Measurements from ENCODE around the gene DEPDC5. TPM values are rescaled to one million over a fixed set of nuclear protein-coding genes. Genes with fewer than 3 reads are reported as not detected.

DEPDC5 gene
- total RNA-seq, 4 donors from 2014 or later: 26.6 to 94.1 (median 38.8) TPM

DNA sequence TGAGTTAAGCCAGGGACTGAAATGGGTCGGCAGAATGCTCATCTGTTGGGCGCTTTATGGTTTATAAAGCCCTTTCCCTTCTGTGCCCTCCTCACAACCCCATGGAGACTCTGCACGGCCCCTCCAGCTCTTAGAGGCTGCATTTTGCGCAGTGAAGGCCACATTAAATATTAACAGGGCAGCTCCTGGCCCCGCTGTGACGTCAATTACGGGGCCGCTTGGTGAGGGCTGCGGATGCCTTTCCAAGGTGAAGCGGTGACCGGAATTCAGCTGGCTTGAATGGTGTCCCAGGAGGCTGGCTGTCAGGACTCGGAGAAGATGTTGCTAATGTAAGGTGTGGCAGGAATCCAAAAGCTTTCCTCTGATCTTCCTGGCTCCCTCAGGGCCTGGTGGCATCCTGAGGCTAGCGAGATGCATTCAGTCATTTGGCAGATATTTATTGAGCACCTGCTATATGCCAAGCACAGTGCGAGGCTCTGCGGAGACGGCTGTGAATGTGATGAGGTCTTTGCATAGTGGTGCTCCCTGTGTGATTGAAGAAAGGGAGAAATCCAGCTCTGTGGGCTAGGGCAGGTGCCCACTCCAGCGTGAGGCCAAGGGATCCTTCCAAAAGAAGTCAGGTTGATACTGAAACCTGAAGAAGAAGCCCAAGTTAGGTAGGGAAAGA is 180.1 kb downstream of the DEPDC5 start:
- Histone ChIP-seq H3K4me1 (no peaks in the 10 kb centered on the region), H3K4me3 (no peak overlapping the region), H3K9me3 (no peaks in the 10 kb centered on the region), H3K36me3 (no peaks in the 10 kb centered on the region), H3K27ac (no peak overlapping the region), H3K27me3 (no peaks in the 10 kb centered on the region)
- peak in 1 of 3 donors; percentile 15 for DNase-seq
- TF ChIP-seq, protein P1, sequence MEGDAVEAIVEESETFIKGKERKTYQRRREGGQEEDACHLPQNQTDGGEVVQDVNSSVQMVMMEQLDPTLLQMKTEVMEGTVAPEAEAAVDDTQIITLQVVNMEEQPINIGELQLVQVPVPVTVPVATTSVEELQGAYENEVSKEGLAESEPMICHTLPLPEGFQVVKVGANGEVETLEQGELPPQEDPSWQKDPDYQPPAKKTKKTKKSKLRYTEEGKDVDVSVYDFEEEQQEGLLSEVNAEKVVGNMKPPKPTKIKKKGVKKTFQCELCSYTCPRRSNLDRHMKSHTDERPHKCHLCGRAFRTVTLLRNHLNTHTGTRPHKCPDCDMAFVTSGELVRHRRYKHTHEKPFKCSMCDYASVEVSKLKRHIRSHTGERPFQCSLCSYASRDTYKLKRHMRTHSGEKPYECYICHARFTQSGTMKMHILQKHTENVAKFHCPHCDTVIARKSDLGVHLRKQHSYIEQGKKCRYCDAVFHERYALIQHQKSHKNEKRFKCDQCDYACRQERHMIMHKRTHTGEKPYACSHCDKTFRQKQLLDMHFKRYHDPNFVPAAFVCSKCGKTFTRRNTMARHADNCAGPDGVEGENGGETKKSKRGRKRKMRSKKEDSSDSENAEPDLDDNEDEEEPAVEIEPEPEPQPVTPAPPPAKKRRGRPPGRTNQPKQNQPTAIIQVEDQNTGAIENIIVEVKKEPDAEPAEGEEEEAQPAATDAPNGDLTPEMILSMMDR (IDR thresholded peaks at IDR 0.05): no peak
- no peak for TF ChIP-seq POLR2A (IDR thresholded peaks at IDR 0.05)

DNA sequence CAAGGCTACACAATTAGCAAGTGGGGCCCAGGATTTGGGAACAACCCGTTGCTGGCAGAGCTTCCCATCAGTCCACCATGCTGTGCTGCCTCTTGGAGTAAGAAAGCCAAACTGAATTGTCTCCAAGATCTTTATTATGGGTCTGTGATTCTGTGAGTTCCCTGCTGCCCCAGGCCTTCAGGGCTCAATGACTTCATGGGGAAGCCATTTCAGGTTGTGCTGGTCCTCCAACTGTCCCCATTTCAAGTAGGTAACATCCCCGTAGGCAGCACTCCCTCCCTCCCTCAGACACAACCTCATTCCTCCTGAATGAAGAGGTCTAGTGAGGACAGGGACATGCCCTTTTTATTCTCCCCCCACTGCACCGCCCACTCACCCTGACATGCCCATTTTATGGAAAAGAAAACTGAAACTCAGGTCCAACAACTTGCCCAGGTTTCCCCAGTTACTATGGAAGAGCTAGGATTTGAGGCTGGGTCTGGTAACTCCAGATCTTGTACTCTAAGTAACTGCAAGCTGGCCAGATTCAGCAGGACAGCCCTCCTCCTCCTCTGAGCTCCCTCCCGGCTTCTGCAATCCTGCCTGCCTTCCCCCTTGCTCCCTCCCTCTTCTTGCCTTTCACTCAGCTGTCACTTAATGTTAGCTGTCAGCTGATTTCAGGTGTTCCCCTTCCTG is 182.3 kb downstream of the DEPDC5 start:
- Histone ChIP-seq H3K9me3 (no peaks in the 10 kb centered on the region), H3K4me1 (no peaks in the 10 kb centered on the region), H3K27ac (no peak overlapping the region), H3K27me3 (no peaks in the 10 kb centered on the region), H3K4me3 (no peak overlapping the region), H3K36me3 (no peaks in the 10 kb centered on the region)
- no peak for TF ChIP-seq POLR2A (IDR thresholded peaks at IDR 0.05)
- TF ChIP-seq, protein P1 (IDR thresholded peaks at IDR 0.05): no peak
- DNase-seq: peak in 1 of 3 donors; percentile 9

DNA sequence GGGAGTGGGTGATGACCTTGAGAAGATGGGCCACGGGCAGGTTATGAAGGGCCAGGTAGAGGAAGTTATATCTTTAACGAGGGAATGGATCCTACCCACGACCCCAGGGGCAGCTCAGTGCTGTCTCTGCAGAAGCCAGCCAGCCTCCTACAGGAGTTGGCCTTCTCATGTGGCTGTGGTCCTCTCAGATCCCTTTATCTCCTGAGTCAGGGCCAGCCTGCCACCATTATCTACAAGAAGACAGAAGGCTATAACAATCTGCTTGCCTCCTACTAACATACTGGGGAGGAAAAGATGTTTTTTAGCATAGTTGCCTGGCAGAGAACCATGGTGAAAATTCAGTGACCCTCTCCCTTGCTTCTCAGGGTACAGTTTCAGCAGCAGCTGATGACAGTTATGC is 183.5 kb downstream of the DEPDC5 start:
- Histone ChIP-seq H3K36me3 (no peaks in the 10 kb centered on the region), H3K4me3 (no peak overlapping the region), H3K4me1 (no peaks in the 10 kb centered on the region), H3K9me3 (no peaks in the 10 kb centered on the region), H3K27ac (no peak overlapping the region), H3K27me3 (no peaks in the 10 kb centered on the region)
- DNase-seq: peak in 1 of 3 donors; percentile 3
- TF ChIP-seq, protein P1 (IDR thresholded peaks at IDR 0.05): no peak
- TF ChIP-seq POLR2A (IDR thresholded peaks at IDR 0.05): no peak

DNA sequence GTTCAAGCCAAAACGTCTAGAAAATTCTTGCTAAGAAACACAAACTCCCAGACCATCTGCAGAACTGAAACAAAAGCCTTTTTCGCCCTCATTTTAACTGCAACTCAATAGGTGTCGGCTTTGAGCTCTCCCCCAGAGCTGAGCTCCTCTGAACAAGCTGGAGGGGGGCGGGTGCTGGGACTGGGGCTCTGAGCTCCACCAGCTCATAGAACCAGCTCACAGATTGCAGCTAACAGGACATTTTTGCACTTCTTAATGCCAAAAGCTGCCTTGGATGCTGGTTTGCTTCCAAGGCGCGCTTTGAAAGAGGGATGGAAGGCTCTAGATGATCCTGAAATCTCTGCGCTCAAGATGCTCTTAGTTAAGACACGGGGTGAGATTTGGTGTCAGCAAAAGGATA is 184.5 kb downstream of the DEPDC5 start:
- Histone ChIP-seq H3K4me3 (no peak overlapping the region), H3K27me3 (no peaks in the 10 kb centered on the region), H3K36me3 (no peaks in the 10 kb centered on the region), H3K4me1 (peaks cover 0 to 3% (median under 1%) of the 10 kb centered on the region in 4 donors), H3K27ac (no peak overlapping the region), H3K9me3 (no peaks in the 10 kb centered on the region)
- TF ChIP-seq, protein P1 (IDR thresholded peaks at IDR 0.05): no peak
- no peak for TF ChIP-seq POLR2A (IDR thresholded peaks at IDR 0.05)
- DNase-seq: peak in 1 of 3 donors; percentile 9

DNA sequence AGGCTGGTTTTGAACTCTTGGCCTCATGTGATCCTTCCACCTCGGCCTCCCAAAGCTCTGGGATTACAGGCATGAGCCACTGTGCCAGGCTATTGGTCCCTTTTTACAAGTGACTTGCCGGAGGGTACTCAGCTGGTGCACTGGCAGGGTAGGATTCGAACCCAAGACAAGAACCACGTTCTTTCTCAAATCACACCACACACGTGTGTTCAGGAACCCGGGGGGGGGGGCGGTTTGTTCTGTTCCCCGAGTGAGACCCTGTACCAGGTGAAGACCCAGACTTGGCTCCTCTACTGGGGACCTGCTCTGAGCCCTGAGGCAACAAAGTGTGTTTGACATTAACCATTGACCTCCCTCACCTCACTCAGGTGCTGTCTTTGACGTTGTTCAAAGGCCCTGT is 186.7 kb downstream of the DEPDC5 start:
- no peaks in the 10 kb centered on the region for H3K27me3 ChIP-seq
- no peaks in the 10 kb centered on the region for H3K9me3 ChIP-seq
- no peaks in the 10 kb centered on the region for H3K36me3 ChIP-seq
- no peak for DNase-seq
- no peak overlapping the region for H3K27ac ChIP-seq
- peaks cover 0 to 8% (median 3%) of the 10 kb centered on the region in 4 donors for H3K4me1 ChIP-seq
- H3K4me3 ChIP-seq: no peak overlapping the region
- TF ChIP-seq, protein P1 (IDR thresholded peaks at IDR 0.05): no peak
- TF ChIP-seq POLR2A (IDR thresholded peaks at IDR 0.05): no peak

Data from Peyer's patch (tissue), 4 donors.